Ramos (cell line): ENCODE results near the gene SMURF1.

Experiments used
- in situ Hi-C: fragments of 300-500 bp; cut with MboI; formaldehyde crosslinking; loops from one replicate; pipeline ENCODE4 v1.14.3; 2022; ENCODE audit warnings: low sequenced_read_pairs; ENCODE audit not compliant: unreplicated experiment

The SMURF1 gene

GRCh38 chr7:99011706-99012404 is 132.1 kb downstream of the SMURF1 start:
- in situ Hi-C loops, result no loop called here

GRCh38 chr7:99011341-99011705 is 132.6 kb downstream of the SMURF1 start:
- in situ Hi-C loops, result no loop called here

GRCh38 chr7:99010281-99010680 is 133.6 kb downstream of the SMURF1 start:
- in situ Hi-C loops, result no loop called here

DNA sequence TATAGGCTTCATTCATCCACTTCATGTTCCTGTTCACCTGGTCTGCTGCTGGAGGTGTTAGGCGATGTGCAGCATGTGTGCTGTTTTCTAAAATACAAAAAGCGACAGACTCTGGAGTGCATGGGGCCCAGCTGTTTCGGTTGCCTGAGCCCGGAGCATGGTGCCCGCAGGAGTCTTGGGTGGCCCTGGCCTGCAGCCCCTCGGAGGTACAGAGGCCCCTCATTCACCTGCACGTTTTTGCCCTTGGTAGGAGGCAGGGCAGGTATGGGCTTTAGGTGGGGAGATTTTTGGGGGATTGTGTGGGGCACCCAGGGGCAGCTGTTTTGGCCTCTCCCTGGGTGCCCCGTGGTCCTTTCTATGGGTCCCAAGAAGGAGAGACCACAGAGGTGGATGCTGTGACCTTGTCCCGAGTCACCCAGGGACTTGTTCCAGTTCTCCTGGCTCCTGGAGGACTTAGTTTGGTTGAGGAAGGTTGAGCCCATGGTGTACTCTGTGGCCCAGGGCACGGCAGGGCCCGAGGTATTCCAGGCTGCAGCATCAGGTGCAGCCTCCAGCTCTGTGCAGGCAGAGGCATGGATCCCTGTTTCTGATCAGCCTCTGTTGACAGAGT is 134.9 kb downstream of the SMURF1 start:
- in situ Hi-C loops, result no loop called here

DNA sequence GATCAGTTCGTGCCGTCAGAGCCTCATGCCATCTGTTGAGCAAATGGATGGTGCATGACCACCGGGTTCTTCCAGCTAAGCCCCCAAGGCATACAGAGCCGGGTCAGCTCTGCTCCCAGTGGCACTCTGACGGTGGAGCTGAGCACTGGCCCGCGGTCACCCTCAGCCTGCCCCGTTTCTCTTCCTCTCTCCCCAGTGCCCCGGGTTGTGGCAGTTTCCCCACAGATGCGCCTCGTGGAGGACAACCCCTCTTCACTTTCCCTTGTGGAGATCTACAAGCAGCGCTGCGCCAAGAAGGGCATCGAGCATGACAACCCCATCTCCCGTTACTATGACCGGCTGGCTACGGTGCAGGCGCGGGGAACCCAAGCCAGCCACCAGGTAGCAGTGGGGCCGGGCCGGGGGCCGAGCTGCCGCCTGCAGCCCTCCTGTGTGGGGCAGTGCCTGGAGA is 135.7 kb downstream of the SMURF1 start:
- in situ Hi-C loops, result no loop called here

DNA sequence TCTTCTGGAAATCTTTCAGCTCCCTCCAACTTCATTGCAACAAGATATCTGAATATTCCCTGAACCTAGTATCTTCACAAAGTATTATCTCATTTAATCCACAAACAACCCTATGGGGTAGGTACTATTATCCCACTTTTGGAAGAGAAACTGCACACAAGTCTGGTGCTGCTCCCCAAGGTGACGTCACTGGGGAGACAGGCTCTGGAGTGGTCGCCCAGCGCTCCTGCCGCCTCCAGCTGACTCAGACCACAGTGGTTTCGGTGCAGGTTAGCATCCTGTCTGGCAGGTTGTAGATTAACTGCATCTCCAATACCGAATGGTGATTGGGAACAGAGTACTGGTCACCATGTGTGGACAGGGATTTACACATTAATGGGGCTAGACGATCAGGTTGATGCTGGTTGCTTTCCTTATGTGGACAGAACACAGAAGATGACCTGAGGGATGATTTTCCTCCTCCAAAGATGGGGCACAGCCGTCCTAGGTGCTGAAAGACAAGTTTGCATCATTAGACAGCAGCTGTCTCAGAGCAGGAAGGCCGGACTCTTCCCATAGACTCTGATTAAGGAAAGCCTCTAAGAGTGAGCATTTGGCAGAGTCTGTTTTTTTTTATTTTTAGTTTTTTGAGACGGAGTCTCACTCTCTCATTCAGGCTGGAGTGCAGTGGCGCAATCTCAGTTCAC is 137.0 kb downstream of the SMURF1 start:
- in situ Hi-C loops, result no loop called here

GRCh38 chr7:99005776-99006175 is 138.1 kb downstream of the SMURF1 start:
- in situ Hi-C loops, result no loop called here

DNA sequence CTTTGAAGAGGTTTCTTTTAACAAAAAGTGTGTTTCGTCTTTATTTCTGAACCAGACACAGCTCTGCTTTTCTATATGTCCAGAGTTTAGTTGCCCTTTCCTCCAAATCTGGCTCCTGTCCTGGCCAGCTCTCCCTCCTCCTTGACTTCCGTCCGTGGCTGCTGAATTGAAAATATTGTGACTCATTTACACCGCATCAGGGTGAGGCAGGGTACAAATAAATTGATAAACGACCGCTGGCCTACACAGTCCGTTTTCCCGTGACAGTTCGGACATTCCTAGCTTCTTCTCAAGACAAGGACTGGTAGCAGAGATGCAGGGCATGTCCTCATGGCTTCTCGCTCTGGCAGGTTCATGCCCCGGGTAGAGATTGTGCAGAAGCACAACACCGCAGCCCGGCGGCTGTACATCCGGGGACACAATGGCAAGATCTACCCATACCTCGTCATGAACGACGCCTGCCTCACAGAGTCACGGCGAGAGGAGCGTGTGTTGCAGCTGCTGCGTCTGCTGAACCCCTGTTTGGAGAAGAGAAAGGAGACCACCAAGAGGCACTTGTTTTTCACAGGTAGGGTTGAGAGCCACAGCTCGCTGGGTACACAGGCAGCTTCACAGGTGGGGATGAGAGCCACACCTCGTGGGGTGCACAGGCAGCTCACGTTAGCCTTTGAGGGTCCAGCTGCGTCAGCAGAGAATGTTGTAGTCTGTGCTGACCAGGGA is 139.0 kb downstream of the SMURF1 start:
- in situ Hi-C loops, result no loop called here

GRCh38 chr7:99004216-99004615 is 139.7 kb downstream of the SMURF1 start:
- in situ Hi-C loops, result no loop called here

GRCh38 chr7:99003419-99003818 is 140.5 kb downstream of the SMURF1 start:
- in situ Hi-C loops, result no loop called here

- in situ Hi-C loops, result no loop called here
Observed at GRCh38 chr7:99002827-99003212, 141.1 kb downstream of the SMURF1 start.

- in situ Hi-C loops, result no loop called here
Observed at GRCh38 chr7:99002148-99002826, 141.6 kb downstream of the SMURF1 start.

DNA sequence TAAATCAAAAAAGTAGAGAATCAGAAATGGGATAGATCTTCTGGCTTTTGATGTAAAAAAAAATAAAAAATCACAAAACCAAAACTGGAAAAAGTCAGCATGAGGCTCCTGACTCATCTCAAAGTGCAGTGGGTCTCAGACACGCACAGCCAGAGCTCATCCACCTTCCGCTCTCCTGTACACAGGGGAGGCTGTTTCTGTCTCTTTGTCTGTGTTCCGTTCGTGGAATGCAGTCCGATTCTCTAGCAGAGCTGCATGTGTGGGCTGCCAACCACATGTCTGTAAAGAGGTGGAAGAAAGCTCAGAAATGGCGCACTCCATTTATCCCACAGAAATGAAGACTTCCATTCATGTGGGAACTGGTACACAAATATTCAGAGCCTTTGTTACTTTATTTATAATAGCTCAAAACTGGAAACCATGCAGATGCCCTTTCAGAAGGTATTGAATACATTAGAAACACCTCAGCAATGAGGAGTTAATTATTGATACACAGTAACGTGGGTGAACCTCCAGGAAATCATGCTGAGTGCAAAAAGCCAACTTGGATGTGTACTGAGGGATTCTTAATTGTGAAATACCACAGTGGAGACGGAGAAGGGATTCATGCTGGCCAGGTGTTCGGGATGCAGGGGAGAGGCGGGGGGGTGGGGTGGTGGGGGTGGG is 142.3 kb downstream of the SMURF1 start:
- in situ Hi-C loops, result no loop called here

- in situ Hi-C loops, result no loop called here
Observed at GRCh38 chr7:99000904-99001465, 142.9 kb downstream of the SMURF1 start.

GRCh38 chr7:99000196-99000903 is 143.6 kb downstream of the SMURF1 start:
- in situ Hi-C loops, result no loop called here

DNA sequence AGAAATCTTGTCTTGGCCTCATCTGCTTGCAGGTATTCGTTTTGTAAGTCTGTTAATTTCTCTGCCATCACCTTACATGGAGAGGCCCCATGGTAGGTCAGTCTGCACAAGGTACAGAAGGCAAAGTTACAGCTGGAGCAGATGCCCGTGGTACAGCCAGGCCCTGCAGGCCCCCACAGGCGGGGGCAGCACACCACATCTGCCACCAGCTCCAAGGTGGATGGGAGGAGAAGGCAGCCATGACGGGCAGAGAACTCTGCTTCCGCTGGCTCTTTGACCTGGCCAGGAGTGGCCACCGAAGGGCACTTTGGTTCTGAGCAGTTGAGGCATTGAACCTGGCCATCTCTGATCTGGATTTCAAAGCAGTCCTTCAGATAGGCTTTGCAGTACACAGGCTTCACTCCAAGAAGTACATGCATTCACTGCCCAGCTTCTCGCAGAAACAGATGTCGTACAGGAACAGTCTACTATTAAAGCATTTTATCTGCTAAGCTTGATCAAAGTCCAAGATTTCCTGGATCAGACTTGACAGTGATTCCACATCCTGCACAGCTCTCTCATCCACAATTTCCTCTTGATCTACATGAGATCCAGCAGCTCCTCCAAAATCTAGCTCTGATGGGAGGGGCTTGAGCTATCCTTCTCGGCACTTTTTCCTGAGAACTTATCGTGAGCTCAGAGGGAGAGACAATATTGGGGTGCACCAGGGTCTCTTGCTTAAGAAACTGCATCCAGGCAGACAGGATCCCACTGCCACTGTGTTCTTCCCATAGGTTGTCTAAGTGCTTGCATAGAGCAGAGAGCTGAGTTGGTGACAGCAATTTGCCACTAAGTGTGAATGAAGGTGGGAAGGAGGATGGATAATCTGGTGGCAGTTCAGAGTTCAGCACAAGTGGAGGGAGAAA is 144.8 kb downstream of the SMURF1 start:
- in situ Hi-C loops, result no loop called here

GRCh38 chr7:98997846-98998245 is 146.1 kb downstream of the SMURF1 start:
- in situ Hi-C loops, result no loop called here

DNA sequence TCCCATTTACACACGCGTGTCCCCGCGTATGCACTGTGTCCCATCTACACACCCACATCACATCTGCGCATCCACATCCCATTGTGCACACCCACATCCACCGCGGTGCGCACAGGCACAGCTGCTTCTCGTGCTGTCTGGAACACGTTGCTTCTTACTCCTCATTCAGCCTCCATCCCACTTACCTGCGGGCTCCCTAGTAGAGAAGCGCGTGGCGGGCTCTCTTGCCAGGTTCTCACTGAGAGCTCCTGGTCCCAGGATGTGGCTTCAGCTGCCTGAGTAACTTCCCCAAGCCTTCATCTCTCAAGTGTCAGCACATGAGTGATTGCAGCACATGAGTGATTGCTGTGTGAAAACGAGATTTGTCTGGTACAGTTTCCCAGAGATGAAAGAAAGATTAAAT is 147.8 kb downstream of the SMURF1 start:
- in situ Hi-C loops, result no loop called here
